Fibroblast of gingiva (primary cell): ENCODE results near the gene SLC6A2.
A peak's percentile ranks its signal among the peaks of the same experiment; 100 is the strongest.
"Not testable (repeated sequence)": the region's sequence is repeated elsewhere in the genome, so short reads cannot be mapped to it uniquely, and the experiment has no call there.

Experiments used
- DNase-seq: peaks from one replicate; pipeline ENCODE4 v3.0.0-alpha.2; 2011; ENCODE audit warnings: low read depth

Gene SLC6A2

GRCh38 chr16:55655897-55656681 lies at the start of gene SLC6A2:
TSS of gene SLC6A2 (plus strand) at chr16:55655988. CDS start at chr16:55656695, 707 bp downstream.
- DNase-seq, result no peak

GRCh38 chr16:55613613-55614335 lies 42.0 kb upstream of the SLC6A2 start:
- no peak for DNase-seq

GRCh38 chr16:55615071-55615470 lies 40.7 kb upstream of the SLC6A2 start:
- DNase-seq, result no peak

DNA sequence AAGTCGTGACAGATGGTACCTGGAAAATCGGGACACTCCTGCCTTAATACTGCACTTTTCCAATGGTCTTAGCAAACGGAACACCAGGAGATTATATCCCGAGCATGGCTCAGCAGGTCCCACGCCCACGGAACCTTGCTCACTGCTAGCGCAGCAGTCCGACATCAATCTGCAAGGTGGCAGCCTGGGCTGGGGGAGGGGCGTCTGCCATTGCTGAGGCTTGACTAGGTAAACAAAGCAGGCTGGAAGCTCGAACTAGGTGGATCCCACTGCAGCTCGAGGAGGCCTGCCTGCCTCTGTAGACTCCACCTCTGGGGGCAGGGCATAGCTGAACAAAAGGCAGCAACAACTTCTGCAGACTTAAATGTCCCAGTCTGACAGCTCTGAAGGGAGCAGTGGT lies 40.1 kb upstream of the SLC6A2 start:
- not testable (repeated sequence) for DNase-seq

DNA sequence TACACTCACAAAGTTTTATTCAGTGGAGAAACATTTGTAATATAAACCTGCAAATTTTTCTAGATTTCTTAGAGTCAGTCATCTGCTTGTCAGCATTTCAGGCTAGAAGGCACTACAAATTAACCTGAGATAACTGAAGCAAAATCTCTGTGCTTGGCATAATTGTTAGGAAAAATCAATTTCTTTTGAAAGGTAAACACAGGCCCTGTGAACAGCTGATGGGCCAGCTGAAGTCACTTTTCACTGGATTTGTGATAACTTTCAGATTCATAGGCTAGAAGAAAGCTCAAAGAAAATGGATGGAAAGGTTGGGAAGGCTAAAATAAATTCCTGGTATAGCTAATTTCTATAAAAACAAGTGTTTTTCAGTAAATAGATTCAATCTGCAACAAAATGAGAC lies 34.0 kb upstream of the SLC6A2 start:
- DNase-seq, result no peak

DNA sequence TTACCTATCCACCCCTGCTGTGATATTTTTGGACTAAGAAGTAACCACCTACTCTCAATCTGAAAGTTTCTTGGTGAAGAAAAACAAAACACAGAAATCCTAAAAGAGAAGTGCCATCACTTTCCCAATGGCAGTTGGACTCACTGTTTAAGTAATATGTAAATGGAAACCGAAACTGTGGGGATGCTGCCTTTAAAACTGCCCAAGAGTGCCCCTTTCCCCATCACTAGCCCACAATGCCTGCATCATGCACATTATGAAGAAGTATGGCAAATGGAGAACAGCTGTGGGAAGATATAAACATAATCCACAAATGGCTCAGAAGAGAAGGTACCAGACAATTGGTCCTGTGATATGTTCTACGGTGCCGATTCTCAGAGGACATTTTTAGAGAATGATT lies 33.5 kb upstream of the SLC6A2 start:
- DNase-seq, result no peak

DNA sequence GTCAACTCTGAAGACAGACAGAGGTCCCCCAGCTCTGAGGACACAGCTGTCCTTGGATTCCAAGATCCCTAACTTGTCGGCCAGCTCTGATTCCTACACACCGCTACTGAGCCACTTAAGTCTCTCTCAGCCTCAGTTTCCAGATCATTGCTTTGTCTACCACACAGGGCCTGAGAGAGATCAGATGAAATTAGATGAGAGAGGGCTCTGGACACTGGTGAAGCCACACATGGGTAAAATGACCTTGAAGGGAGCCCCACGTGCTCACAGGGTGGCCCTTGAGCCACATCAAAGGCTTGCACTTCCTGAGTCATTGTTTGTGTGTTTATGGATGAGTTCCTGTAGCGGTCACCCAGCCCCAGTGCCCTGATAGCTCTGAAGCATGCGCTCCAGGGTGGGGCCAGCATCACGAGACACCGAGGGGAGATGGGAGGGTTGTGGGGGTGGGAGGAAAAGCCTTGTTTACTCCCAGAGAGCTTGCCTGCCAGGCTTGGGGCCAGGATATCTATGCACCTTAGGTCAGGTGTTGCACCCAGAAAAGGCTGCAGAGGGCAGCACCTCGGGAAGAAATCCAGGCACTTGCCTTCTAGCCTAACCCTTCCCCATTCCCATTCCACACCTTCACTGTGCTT lies 32.7 kb upstream of the SLC6A2 start:
- no peak for DNase-seq

- no peak for DNase-seq
Observed at GRCh38 chr16:55623640-55624039, 32.1 kb upstream of the SLC6A2 start.

DNA sequence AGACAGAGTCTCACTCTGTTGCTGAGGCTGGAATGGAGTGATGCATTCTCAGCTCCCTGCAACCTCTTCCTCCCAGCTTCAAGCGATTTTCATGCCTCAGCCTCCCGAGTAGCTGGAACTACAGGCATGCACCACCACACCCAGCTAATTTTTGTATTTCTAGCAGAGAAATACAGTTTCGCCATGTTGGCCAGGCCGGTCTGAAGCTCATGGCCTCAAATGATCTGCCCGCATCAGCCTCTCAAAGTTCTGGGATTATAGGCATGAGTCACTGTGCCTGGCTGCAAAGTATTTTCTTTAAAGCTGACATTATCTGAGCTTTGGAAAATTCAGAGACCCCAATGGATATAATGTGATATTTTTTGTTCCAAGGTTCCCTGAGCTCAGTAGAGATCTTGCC lies 31.1 kb upstream of the SLC6A2 start:
- no peak for DNase-seq

- DNase-seq, result no peak
Observed at GRCh38 chr16:55625843-55626242, 29.9 kb upstream of the SLC6A2 start.

- no peak for DNase-seq
Observed at GRCh38 chr16:55628306-55628968, 27.4 kb upstream of the SLC6A2 start.

DNA sequence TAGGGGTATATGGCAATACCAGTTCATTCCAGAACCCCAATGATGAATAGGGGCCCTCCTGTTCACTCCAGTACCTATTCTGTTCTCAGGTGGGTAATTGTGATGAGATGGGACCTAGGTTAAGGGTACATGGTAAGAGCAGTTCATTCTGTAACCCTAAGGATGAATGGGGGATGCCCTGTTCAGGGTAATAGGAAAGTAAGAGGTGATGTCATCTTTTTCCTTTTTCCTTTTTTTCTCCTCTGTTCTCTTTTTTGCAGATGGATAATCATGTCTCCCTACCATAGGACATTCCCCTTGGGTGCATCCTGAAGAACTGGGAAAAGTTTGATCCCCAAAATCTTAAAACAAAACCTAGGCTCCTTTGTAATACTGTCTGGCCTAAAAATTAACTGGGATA lies 25.0 kb upstream of the SLC6A2 start:
- DNase-seq, result no peak

DNA sequence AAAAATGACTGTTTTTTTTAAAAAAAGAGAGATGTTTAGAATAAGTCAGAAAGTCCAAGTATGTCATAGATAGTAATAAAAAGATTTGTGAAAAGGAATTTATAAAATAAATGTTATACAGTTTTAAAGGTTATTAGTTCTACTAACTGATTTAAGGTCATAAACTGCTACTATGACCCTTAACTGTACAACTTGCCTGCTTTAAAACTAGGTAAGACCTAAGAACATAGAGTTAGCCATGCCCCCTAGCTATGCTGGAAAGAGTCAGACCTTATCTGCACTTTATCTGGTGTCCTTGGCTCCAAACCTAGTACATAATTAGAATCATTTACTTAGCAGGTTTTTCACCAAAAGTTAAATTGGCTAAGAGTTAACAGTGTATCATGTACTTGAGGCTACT lies 23.5 kb upstream of the SLC6A2 start:
- DNase-seq, result no peak

DNA sequence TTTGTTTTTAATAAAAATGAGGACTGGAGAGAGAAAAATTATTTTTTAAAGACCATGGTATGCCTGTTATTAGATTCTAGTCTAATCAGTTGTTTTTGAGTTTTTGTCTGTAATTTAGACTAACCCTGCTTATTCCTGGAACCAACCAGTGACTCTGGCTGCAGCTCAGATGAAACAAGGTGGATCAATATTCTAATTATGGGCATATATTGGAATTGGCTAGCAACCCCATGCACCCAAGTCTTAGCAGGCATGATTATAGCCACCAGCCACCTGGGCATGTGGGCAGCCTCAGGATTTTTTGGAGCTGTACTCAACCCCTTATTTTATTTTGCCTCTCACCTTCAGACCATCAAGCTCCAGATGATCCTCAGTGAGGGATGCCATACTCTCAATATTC lies 21.6 kb upstream of the SLC6A2 start:
- DNase-seq, result no peak

DNA sequence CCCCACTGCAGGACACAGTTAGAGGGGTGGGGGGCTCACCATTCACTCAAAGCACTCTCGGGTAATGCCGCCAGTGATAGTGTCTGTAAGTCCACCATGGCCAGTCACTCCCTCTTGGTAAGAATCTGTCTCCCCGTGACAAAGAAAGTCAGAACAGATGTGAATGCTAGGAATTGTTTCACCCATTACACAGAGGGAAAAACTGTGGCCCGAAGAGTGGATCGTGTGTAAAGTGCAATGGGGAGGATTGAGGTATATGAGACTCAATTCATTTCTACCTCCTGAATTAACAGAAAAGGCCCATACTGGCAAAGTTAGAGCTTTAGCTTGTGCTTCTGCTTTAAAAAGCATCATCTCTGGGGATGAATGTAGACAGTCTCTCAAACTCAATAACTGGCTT lies 17.5 kb upstream of the SLC6A2 start:
- DNase-seq, result no peak

- DNase-seq, result no peak
Observed at GRCh38 chr16:55640701-55641327, 15.0 kb upstream of the SLC6A2 start.

DNA sequence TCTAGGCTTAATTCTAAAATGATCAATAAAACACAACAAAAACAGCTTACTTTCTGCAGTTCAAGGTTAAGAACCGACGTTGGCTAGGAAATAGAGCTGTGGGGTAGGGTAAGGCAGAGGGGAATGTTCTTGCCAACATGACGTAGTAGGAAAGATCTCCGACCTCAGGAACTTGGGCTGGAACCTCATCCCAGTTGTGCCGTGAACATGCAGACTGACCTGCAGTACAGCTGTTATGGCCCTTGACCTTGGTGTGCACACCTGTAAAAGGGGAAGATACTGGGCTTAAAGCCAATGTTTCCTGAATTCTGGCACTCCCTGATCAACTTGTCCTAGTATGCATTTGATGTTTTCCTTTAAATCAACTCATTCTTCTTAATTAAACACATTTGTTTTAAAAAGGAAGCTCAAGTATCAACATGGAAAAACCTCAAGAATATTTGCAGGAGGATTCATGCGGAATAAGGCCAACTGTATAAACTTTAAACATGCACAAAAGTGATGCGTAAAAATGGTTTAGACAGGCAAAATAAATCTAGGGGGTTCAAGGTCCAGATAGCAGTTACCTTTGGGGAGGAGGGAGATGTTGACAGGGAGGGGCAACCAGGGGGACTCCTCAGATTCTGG lies 14.2 kb upstream of the SLC6A2 start:
- peak; percentile 61 for DNase-seq

GRCh38 chr16:55642611-55643010 lies 13.2 kb upstream of the SLC6A2 start:
- no peak for DNase-seq

- no peak for DNase-seq
Observed at GRCh38 chr16:55643161-55643970, 12.4 kb upstream of the SLC6A2 start.

DNA sequence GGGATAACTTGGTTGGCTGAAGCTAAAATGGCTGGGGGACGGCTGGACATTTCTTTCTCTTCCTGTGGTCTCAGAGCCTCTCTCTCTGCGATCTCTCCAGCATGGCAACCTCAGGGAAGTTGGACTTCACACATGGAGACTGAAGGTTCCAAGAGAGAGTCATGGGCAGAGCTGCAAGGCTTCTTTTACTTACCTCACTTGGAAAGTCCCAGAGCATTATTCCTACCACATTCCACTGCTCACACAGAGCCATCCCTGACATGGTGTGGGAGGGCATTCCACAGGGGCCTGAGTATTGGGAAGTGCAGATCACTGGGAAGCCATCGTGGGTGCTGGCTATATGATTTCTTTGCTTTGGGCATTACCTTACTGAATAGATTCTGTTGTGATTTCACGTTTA lies 9.8 kb upstream of the SLC6A2 start:
- DNase-seq, result no peak

GRCh38 chr16:55647343-55647742 lies 8.4 kb upstream of the SLC6A2 start:
- no peak for DNase-seq
